Fibroblast of the conjunctiva (primary cell): ENCODE data around the gene SEMA3D.

ENCODE experiments used
- DNase-seq: peaks from one replicate; pipeline ENCODE4 v3.0.0-alpha.2; 2010; ENCODE audit warnings: low read depth

SEMA3D gene

GRCh38 chr7:85126383-85126782 is 60.5 kb downstream of the SEMA3D start:
- no peak for DNase-seq

- DNase-seq, result no peak
Measured at GRCh38 chr7:85125651-85126131, 61.2 kb downstream of the SEMA3D start.

GRCh38 chr7:85125176-85125575 is 61.7 kb downstream of the SEMA3D start:
- DNase-seq, result no peak

GRCh38 chr7:85119934-85120333 is 66.9 kb downstream of the SEMA3D start:
- DNase-seq, result no peak

GRCh38 chr7:85115862-85116261 is 71.0 kb downstream of the SEMA3D start:
- no peak for DNase-seq

- DNase-seq, result no peak
Measured at GRCh38 chr7:85115006-85115405, 71.8 kb downstream of the SEMA3D start.

GRCh38 chr7:85114342-85114741 is 72.5 kb downstream of the SEMA3D start:
- DNase-seq, result no peak

- DNase-seq, result no peak
Measured at GRCh38 chr7:85111761-85112160, 75.1 kb downstream of the SEMA3D start.

- no peak for DNase-seq
Measured at GRCh38 chr7:85106719-85107118, 80.1 kb downstream of the SEMA3D start.

- no peak for DNase-seq
Measured at GRCh38 chr7:85104432-85105205, 82.2 kb downstream of the SEMA3D start.

GRCh38 chr7:85103962-85104361 is 82.9 kb downstream of the SEMA3D start:
- DNase-seq, result no peak

GRCh38 chr7:85103357-85103756 is 83.5 kb downstream of the SEMA3D start:
- no peak for DNase-seq

- no peak for DNase-seq
Measured at GRCh38 chr7:85102813-85103350, 84.0 kb downstream of the SEMA3D start.

- DNase-seq, result no peak
Measured at GRCh38 chr7:85101347-85101746, 85.5 kb downstream of the SEMA3D start.

- DNase-seq, result no peak
Measured at GRCh38 chr7:85097844-85098243, 89.0 kb downstream of the SEMA3D start.

- DNase-seq, result no peak
Measured at GRCh38 chr7:85095806-85096205, 91.0 kb downstream of the SEMA3D start.

GRCh38 chr7:85095366-85095765 is 91.5 kb downstream of the SEMA3D start:
- no peak for DNase-seq

- no peak for DNase-seq
Measured at GRCh38 chr7:85094046-85094725, 92.7 kb downstream of the SEMA3D start.

- no peak for DNase-seq
Measured at GRCh38 chr7:85091565-85091928, 95.3 kb downstream of the SEMA3D start.

GRCh38 chr7:85090919-85091564 is 95.8 kb downstream of the SEMA3D start:
- no peak for DNase-seq

GRCh38 chr7:85090143-85090542 is 96.7 kb downstream of the SEMA3D start:
- DNase-seq, result no peak

GRCh38 chr7:85081846-85082245 is 105.0 kb downstream of the SEMA3D start:
- DNase-seq, result no peak

GRCh38 chr7:85081392-85081791 is 105.5 kb downstream of the SEMA3D start:
- DNase-seq, result no peak
